HCT116 (cell line): ENCODE measurements around the gene ATP8B3.

Experiments
- ATF3 ChIP-seq: IDR thresholded peaks from 2 replicates; pipeline ENCODE4 v1.6.1; 2012
- CTCF ChIP-seq, 3 experiments: fragments of 200-600 bp in 1 of 3; sonication (generic) in 1 of 3; IDR thresholded peaks in 2 of 3; conservative IDR thresholded peaks in 1 of 3; 2 replicates each; pipeline ENCODE4 v1.5.1; 2012 to 2017; ENCODE audit warnings: low read depth in 2 of 3, low read length in 2 of 3, antibody characterized with exemption in 1 of 3, borderline replicate concordance in 1 of 3, control low read depth in 1 of 3, mild to moderate bottlenecking in 1 of 3, mixed read lengths in 1 of 3, mixed run types in 1 of 3, moderate library complexity in 1 of 3; ENCODE audit not compliant: insufficient read depth in 1 of 3
- FOSL1 ChIP-seq: IDR thresholded peaks from 2 replicates; pipeline ENCODE4 v1.6.1; 2012; ENCODE audit warnings: low read depth
- POLR2A ChIP-seq: IDR thresholded peaks from 2 replicates; pipeline ENCODE4 v1.7.0; 2011; ENCODE audit warnings: borderline replicate concordance; ENCODE audit not compliant: insufficient read depth, insufficient read length; ENCODE audit errors: extremely low read depth
- POLR2AphosphoS5 ChIP-seq: IDR thresholded peaks from 2 replicates; pipeline ENCODE4 v1.6.1; 2011; ENCODE audit warnings: mild to moderate bottlenecking, low read depth, low read length, moderate library complexity
- REST ChIP-seq: IDR thresholded peaks from 2 replicates; pipeline ENCODE4 v1.6.1; 2012; ENCODE audit warnings: low read depth
- TCF7L2 ChIP-seq: IDR thresholded peaks from 2 replicates; pipeline ENCODE4 v1.7.0; 2011; ENCODE audit warnings: borderline replicate concordance, inconsistent platforms; ENCODE audit not compliant: insufficient read depth, insufficient read length; ENCODE audit errors: extremely low read depth

GRCh38 chr19:1854542-1855039 is 42.5 kb upstream of the ATP8B3 start:
- TF ChIP-seq CTCF (IDR thresholded peaks at IDR 0.05 in 2 of 3, conservative IDR thresholded peaks at IDR 0.05 in 1 of 3; ENCODE audit: borderline replicate concordance in 1 of 3, insufficient read depth in 1 of 3, low read depth in 2 of 3, low read length in 2 of 3) (no peak; a peak in 1 of 6 replicates), POLR2A (no peak), TCF7L2 (no peak), REST (no peak), POLR2AphosphoS5 (no peak), FOSL1 (no peak), ATF3 (no peak)
